GM21447 (cell line): ENCODE results near the gene SREK1IP1.

Experiments used
- ATAC-seq: cut with Tn5 transposase; IDR thresholded peaks from one replicate; pipeline ENCODE4 v1.9.1; 2021; ENCODE audit not compliant: unreplicated experiment

Gene SREK1IP1

GRCh38 chr5:64768358-64769312 is at the start of gene SREK1IP1, which contains the start of gene CWC27:
Gene SREK1IP1 (minus strand): TSS chr5:64768691. CDS start chr5:64768517, 174 bp downstream.
Gene CWC27 (plus strand): TSS chr5:64768930. CDS start chr5:64769147, 217 bp downstream.
- ATAC-seq, result peak; percentile 97

- no peak for ATAC-seq
Observed at GRCh38 chr5:64818245-64818644, 49.8 kb upstream of the SREK1IP1 start.

GRCh38 chr5:64814073-64814472 is 45.6 kb upstream of the SREK1IP1 start:
- ATAC-seq, result peak; percentile 98

- no peak for ATAC-seq
Observed at GRCh38 chr5:64811050-64811640, 42.7 kb upstream of the SREK1IP1 start.

GRCh38 chr5:64807520-64807919 is 39.0 kb upstream of the SREK1IP1 start:
- ATAC-seq, result no peak

GRCh38 chr5:64806537-64806936 is 38.0 kb upstream of the SREK1IP1 start:
- no peak for ATAC-seq

GRCh38 chr5:64800926-64801325 is 32.4 kb upstream of the SREK1IP1 start:
- no peak for ATAC-seq

DNA sequence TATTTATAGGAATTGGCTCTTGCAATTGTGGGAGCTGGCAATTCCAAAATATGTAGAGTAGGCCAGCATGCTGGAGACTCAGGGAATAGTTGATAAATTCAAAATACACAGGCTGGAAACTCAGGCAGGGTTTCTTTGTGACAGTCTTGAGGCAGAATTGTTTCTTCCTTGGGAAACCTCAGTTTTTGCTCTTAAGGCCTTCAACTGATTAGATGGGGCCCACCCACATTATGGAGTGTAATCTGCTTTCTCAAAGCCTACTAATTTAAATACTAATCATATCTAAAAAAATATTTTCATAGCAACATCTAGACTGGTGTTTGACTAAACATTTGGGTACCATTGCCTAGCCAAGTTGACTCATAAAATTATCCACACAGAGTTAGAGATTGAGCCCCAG is 27.8 kb upstream of the SREK1IP1 start:
- ATAC-seq, result no peak

- no peak for ATAC-seq
Observed at GRCh38 chr5:64794053-64794770, 25.7 kb upstream of the SREK1IP1 start.

DNA sequence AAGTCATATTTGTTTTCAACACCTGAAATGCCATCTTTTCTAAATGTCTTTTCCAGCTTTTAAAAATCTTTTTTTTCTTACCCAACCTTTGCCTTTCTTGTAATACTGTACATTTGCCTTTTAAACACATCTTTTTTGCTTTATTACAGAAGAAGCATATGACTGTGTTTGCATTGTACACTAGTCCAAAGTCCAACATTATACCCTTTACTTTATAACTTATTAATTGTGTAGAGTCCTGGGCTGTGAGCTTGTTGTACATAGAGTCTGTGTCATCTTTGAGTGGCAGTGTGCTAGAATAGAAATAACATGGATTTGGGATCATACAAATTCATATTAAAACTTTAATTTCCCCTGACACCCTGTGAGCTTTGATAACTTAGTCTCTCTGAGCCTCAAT is 24.0 kb upstream of the SREK1IP1 start:
- no peak for ATAC-seq

DNA sequence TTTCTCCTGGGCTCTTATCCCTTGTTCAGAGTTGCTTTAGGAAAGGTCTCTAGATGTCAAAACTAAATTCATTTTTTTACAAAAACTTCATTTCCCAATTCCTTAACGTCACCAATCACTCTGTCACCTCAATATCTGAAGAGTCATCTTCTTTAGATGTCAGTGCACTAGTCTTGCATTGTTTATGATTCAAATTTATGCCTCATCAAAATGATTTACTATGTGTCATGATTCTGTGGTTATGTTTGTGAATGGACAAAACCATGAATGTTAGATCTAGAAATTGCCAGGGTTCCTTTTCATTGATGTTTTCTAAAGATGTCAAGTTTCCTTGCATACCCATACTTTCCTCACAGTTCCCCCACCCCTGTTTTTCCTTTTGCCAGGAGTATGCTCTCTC is 21.7 kb upstream of the SREK1IP1 start:
- no peak for ATAC-seq

GRCh38 chr5:64789457-64789856 is 21.0 kb upstream of the SREK1IP1 start:
- no peak for ATAC-seq

DNA sequence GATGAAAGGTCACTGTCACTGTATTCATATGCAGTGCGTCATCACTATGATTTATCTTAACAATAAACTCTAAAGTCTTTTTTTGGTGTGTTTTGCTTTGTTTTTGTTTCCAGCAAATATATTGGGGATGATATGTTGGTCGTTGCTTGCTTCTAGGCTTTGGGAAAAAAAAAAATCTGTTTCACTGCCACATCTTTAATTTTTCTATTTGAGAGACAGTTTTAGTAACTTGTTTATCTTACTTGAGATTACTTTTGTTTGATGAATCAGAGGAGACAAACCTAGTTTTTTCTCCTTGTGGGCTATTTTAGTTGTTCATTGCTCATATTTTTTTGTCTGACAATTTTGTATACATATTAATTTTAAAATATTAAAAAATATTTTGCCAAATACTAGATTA is 19.7 kb upstream of the SREK1IP1 start:
- no peak for ATAC-seq

DNA sequence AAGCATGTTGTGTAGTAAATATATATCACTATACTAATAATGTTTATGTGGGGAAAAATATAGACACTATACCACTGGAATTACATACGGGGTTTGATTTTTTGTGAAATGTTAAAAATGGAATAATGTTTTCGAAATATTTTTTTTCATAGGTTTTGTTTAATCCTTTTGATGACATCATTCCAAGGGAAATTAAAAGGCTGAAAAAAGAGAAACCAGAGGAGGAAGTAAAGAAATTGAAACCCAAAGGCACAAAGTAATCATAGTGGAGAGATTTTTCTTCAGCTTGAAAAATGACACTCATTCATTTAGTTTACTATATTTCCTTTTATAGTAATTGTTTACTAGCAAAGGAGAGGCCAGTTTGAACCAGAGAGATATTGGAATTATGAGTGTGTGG is 17.9 kb upstream of the SREK1IP1 start:
- ATAC-seq, result no peak

GRCh38 chr5:64784451-64785025 is 16.0 kb upstream of the SREK1IP1 start:
- ATAC-seq, result peak; percentile 86

DNA sequence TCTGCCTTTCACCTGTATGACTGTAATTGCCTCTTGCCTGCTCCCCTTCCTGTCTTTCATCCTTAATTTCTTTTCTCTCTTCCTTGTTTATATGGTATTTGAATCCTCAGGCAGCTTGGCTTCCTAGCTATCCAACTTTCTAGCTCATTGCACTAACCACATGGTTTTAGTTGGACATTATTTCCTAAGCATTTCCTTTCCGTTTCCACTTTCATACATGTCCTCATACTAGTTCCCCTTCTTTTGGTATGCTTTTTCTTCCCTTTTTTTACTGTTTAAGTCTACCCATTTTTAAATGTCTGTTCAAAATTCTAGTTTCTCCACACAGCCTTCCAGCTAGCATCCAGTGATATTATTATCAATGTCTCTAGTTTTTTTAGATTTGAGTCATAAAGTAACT is 6.8 kb upstream of the SREK1IP1 start:
- ATAC-seq, result no peak

GRCh38 chr5:64773533-64773932 is 5.0 kb upstream of the SREK1IP1 start:
- peak; percentile 30 for ATAC-seq

- ATAC-seq, result no peak
Observed at GRCh38 chr5:64771736-64772135, 3.2 kb upstream of the SREK1IP1 start.

GRCh38 chr5:64769855-64770254 is 1.4 kb upstream of the SREK1IP1 start:
- no peak for ATAC-seq

DNA sequence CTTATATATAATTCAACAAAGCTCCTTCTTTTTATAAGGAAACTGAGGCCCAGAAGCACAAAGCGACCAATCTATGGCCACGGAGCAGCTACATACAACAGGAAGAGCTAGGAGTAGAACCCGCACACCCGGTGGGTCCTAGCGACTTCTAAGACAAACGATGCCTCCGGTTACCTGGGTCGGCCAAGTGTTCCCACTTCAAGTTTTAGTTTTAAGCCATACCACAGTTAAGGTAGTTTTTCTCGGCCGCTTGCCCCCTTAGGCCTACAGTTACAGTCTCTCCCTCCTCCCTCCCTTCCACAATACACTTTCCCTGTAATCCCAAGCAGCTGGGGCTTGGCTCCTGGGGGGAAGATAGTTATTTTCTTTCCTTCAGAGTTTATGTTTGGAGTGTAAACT is 533 bp downstream of the SREK1IP1 start:
- peak; percentile 14 for ATAC-seq

DNA sequence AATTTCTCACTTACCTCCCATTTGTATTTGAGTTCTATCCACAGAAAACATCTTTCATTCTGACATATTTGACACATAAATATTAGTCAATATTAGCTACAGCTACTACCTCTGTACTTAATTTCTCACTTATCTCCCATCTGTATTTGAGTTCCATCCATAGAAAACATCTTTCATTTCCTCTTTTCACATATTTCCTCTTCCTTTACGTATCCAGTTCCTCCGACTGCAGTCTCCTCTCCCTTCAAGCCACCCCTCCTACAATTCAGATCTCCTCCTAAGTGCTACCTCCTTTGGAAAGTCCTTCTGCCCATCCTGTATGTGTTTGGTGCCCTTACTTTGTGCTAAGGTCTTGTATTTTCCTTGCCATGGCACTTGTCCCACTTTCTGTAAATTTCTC is 1.6 kb downstream of the SREK1IP1 start:
- ATAC-seq, result no peak
